GM21381 (cell line): Measurements from ENCODE around the gene OCEL1.
A peak's percentile ranks its signal among the peaks of the same experiment; 100 is the strongest.

Experiments
- ATAC-seq: cut with Tn5 transposase; IDR thresholded peaks from one replicate; pipeline ENCODE4 v1.9.1; 2021; ENCODE audit warnings: mild to moderate bottlenecking, moderate library complexity; ENCODE audit not compliant: unreplicated experiment

OCEL1 gene

DNA sequence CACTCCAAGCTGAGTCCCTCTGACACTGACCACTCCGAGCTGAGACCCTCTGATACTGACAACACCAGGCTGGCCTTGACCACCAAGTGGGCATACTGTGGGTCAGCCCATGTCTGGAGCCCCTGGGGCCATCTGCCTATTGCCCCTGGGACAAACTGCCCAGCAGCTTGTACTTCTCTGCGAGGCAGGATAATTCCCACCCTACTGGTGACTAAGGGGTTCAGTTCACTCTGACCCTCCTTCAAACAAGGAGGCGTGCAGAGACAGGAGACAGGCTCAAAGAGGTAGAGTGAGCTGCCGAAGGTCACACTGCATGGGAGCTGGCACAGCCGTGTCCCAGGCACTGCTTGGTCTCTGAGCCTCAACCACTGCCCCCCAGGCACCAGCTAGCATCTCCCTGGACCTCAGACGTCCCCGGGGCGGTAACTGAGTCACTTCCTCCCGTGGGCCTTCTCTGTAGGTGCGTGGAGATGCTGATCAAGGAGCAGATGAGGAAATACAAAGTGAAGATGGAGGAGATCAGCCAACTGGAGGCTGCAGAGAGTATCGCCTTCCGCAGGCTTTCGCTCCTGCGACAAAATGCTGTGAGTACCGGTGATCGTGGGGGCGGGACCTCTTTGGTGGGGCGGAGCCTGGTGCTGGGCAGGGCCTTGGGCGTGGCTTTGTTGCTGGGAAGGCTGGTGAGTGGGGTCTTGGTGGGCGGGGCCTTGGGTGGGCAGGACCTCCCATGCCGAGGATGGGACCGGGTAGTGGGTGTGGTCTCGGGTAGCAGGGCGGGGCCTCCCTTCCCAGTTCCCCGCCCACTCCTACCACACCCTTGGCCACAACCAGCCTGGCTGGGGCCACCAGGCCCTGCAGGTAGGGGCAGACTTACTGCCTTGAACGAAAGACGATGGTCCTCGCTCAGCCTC lies 16.6 kb upstream of the OCEL1 start:
- ATAC-seq = no peak

DNA sequence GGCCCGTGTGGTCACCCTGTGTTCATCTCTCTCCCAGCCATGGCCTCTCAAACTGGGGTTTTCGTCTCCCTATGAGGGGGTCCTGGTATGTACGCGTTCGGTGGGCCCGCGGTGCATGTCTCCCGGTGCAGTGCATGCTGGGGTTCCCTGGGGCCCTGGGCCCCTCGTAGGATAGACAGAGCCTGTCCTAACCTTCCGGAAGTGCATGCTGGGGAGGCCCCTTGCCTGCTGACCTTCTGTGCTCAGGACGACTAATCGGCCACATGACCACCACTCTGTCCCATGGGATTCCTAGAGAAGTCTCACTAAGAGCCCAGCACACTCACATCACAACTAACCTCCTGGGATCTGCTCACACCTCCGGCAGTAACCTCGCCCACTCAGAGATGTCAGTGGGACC lies 15.7 kb upstream of the OCEL1 start:
- no peak for ATAC-seq

DNA sequence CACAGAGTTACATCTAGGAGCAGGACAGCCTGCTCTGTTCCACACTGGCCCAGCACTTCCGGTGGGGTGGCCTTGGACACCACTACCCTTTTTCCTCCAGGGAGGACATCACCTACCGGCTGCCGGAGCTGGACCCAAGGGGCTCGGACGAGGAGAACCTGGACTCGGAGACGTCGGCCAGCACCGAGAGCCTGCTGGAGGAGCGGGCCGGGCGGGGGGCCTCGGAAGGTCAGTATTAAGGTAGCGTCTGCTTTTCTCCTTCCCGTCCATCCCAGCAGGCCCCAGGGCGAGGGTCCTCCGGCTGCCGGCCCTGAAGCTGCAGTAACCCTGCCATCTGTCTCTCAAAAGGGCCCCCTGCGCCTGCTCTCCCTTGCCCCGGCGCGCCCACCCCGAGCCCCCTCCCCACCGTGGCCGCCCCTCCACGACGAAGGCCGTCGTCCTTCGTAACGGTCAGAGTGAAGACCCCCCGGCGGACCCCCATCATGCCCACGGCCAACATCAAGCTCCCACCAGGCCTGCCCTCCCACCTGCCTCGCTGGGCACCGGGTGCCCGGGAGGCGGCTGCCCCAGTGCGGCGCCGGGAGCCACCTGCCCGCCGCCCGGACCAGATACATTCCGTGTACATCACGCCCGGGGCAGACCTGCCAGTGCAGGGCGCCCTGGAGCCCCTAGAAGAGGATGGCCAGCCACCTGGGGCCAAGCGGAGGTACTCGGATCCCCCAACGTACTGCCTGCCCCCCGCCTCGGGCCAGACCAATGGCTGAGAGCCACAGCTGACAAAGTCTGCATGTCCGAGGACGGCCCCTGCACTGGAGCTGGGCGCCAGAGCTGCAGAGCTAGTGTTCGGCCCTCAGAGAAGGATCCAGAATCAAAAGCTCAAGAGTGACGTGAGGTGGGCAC lies 14.2 kb upstream of the OCEL1 start:
- no peak for ATAC-seq

DNA sequence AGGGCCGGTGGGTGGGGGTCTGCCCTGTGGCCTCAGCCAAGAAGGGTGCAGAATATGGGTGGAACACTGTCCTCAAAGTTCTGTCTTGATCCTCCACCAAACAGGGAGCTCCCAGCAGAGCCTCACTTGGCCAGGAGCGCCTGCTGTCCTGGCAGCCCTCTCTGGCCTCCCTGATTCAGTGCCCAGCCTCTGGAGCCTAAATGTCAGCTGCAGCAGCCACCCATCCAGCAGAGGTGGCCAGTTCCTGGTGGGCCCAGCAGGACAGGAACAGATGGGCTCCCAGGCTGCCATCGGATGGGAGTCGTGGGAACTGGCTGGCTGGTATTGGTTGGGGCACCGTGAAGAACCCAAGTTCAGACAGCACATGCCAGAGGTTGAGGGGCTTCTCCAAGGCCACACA lies 12.7 kb upstream of the OCEL1 start:
- no peak for ATAC-seq

DNA sequence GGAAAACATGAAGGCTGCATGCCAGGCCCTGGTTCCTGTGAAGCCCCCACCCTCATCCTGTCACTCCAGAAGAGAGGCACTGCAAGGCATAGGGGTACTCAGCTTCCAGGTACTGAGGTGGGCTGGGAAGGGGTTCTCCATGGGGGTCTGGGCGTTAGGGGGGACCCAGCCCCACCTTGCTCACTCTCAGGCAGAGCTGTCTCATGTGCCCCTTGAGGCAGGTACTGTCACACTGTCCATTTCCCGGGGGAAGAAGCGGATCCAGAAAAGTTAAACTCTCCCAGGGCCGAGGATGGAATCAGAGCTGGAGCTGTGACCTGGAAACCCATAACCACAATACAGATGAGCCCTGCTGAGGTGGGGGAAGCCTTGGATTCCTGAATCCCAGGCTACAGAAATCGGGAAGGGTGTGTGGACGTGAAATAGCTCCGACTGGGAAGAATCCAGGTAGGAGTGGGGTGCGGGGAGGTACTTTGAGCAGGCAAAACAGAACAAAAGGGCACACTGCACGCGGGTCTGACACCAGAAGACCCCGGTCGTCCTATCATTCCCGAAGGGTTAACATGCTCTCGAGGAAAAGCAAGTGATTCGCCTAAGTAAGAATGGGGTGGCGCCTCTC lies 11.4 kb upstream of the OCEL1 start:
- ATAC-seq = no peak

DNA sequence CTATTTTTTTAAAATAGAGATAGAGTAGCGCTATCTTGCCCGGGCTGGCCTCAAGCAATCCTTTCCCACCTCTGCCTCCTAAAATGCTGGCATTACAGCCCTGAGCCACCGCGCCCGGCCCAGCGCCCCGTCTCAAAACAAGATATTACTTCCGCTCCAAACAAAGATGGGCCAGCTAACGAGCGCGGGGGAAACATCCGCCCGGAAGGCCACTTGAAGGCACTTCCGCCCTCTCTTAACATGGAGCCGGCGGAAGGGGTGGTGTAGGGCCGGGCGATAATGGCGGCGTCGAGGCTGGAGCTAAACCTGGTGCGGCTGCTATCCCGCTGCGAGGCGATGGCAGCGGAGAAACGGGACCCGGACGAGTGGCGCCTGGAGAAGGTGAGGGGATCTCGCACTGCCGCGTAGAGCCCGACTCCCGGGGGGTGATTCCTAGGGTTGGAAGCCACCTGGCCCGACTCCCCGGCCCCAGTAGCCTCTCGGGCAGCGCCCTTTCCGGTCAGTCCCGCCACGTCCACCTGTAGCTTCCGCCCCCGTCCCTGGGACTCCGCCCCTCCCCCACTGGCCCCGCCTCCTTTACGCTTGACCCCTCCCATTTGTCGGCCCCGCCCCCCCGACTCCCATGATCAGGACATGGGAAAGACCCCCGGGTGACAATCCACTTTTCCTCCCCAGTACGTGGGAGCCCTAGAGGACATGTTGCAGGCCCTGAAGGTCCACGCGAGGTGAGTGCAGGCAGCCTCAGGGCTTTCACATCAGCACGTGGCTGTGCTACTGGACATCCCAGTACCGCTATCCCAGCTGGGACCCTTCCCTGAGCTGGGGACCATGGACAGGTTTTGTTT lies 10.7 kb upstream of the OCEL1 start, which contains the start of gene USE1:
Gene USE1, plus strand, starts transcription at position 231 of the 845 bp plus-strand sequence. Its CDS starts 49 bp downstream, at position 280.
- ATAC-seq = peak; percentile 84

DNA sequence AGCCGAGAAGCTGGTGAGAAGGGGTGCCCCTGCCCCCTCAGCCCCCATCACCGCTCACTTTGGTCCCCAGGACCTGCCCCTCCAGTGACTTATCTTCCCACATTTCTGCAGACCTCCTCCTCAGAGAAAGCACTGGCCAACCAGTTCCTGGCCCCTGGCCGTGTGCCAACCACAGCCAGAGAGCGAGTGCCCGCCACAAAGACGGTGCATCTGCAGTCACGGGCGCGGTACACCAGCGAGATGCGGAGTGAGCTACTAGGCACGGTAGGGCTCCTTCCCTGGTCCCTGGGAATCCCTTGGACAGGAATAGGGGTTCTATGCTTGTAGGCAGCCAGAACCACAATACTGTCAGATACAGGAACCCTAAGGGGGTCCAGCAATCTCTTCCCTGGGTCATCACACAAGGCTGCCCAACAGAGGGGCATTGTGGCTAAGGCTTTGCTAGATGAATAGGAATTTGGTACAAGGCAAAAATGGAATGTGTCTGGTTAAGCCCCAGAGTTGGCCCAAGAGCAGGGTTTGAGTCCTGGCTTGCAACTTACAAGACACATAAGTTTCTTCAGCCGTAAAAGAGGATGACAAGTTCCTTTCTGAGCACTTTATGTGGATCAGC lies 9.9 kb upstream of the OCEL1 start:
- ATAC-seq = no peak

DNA sequence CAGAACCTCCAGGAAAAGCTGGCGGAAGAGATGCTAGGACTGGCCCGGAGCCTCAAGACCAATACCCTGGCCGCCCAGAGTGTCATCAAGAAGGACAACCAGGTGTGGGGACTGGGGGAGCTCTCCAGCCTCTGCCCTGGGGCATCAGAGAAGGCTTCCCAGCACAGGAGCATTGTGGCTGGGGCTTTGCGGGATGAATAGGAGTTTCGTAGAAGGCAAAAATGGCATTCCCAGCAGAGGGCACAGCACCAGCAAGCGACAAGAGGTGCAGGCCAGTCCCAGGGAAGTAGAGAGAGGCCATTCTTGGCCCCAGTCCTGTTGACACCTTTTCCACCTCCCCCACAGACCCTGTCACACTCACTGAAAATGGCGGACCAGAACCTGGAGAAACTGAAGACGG lies 6.7 kb upstream of the OCEL1 start:
- ATAC-seq = no peak

DNA sequence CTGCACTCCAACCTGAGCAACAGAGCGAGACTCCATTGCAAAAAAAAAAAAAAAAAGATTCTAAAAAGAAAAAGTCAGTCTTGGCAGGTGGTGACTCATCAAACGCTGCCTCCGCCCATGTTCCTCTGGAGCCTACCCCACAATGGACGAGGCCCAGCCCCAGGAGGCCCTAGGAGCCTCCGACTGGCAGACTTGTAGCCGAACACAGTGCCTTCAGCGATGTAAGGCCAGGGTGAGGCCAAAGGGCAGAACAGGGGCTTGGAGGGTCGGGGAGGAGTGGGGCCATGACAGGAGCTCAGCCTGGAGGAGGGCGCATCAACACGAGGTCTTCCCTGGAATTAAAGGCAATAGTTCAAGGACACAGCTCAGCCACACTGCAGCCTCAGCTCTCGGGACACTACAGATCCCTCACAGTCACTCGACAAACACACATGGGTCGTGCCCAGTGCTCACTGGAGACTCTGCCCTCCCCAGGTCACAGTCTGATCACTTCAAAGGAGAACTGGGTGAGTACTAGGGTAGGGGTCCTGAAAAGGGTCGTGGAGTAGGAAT lies 5.7 kb upstream of the OCEL1 start:
- ATAC-seq = no peak

DNA sequence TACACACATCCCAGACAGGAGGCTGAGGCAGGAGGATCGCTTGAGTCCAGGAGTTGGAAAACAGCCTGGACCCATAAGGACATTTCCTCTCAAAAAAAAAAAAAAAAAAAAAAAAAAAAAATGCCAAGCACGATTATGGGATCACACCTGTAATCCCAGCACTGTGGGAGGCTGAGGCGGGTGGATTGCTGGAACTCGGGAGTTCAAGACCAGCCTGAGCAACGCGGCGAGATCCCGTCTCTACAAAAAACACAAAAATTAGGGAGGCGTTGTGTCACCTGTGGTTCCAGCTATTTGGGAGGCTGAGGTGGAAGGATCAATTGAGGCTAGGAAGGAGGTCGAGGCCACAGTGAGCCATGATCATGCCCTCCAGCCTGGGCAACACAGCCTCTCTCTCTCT lies 973 bp upstream of the OCEL1 start:
- no peak for ATAC-seq

DNA sequence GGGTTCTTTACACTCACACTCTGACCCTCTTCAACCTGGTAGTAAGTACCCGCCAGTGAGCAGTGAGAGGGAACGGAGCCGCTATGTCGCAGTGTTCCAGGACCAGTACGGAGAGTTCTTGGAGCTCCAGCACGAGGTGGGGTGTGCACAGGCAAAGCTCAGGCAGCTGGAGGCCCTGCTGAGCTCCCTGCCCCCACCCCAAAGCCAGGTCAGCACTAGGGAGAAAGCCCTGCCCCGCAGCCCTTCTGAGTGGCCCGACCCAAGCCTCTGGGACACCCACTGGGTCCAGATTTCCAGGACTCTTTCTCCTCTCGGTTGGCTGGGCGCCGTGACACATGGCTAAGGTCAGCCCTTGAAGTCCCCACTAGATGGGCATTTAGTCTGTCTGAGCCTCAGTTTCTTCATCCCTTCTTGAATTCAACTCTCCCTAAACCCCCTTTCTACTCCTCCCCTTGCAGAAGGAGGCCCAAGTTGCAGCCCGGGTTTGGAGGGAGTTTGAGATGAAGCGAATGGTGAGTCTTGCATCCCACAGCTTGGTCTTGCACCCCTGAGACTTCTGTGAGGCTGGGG lies 1.9 kb downstream of the OCEL1 start:
- ATAC-seq = no peak

DNA sequence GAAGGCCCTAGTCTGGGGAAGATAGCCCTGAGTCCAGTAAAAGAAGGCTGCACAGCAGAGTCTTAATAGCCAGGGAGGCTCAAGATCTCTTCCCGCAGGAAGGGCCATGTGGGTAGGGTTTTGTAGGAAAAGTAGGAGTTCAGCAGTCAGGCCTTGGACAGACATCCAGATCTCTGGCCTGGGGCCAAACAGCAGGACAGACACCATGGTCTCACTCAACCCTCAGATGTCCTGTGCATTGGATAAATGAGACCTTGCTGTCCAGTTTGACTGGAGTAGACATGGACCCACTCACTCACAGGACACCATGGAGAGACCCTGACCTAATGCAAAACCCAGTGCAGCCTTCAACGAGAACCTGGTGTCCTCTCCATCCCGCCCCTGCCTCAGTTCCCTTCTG lies 3.9 kb downstream of the OCEL1 start:
- ATAC-seq = no peak

DNA sequence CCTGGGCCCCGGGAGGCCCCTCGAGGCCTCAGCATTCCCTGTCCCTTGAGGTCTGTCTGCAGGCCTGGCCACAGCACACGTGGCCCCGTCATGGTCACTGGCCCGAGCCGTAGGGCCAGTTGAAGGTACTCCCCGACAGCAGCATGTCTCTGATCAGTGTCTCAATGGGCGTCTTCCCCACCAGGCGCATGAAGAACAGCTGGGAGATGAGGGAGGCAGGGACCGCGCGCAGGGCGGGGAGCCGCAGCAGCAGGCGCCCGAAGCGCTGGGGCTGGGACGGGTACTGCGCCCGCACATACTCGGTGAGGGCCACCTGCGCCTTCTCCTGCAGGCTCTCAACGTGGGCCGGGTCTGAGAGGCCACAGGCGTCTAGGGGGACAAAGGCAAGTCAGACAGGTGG lies 6.2 kb downstream of the OCEL1 start:
- no peak for ATAC-seq

DNA sequence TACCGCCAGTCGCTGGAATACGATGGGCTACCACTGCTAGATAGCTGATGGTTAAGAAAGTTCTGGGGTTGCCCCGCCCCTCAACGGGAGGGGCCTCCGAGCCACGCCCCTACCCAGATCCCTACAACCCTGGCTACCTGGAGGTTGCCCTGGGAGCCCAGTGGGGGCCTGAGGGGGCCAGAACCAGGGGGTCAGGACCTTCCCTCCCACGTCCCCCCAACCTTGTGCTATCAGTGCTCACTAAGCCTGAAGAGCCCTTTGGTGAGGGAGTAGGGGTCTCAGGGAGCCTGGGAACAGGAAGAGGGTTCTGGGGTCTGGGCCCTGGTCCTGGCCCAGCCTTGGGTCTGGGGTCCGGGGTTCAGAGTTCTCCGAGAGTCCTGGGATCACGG lies 8.9 kb downstream of the OCEL1 start:
- ATAC-seq = no peak

DNA sequence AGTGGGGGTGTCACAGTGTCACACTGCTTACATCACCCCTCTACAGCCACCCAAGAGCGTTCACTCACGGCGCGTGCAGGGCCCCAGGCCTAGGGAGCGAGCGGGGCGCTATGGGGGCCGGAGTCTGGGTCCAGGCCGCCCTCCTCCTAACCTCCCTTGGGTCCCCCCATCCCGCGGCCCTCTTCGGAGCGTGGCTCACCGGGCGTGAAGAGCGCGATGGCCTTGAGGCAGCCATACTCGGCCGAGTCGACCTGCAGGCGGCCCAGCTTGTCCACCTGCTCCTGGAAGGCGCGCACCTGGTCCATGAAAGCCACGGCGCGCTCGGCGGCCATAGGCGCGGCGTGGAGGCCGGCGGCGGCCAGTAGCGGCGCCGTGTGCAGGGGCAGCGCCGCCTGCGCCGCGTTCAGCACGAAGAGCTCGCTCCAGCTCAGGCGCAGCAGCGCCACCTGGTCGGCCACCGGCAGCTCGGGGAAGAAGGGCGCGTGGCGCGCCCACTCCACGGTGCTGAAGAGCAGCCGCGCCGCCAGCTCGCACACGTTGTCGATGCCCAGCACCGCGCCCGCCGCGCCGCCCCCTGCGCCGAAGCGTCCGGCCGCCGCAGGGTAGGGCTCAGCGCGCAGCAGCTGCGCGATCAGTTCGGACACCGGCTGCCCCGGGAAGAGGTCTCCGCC lies 9.4 kb downstream of the OCEL1 start:
- ATAC-seq = peak; percentile 70

DNA sequence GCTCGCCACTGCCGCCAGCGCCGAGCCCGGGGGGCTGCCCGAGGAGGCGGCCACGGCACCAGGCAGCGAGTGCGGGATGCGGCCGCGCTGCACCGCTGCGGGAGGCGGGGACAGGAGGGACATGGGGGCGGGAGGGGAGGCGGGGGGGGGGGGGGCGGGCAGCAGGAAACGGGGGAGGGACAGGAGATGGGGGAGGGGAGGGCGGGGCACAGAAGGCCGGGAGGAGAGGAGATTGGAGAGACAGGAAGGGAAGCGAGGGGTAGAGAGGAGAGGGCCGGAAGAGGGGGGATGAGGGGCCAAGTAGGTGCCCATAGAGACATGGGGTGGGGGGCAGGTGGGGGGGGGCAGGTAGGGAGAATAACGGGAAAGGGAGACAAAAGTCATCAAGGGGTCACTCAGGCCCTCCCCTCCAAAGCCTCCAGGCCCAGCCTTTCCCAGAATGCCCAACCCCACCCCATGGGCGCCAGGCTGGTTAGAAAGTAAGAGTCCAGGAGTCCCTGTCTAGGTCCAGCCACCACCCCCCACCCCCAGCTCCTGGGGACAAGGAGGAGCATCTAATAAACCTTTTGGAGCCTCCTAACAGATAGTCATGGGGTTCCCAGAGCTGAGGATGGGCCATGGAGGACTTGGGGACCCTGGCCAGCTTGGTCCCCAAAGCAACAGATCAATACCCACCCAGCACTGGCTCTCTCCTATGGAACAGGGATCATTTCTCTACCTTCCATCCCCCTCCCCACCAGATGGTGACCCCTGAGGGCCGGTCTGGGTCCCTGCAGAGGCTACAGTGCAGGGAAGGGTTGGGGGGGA lies 10.1 kb downstream of the OCEL1 start:
- peak; percentile 22 for ATAC-seq

DNA sequence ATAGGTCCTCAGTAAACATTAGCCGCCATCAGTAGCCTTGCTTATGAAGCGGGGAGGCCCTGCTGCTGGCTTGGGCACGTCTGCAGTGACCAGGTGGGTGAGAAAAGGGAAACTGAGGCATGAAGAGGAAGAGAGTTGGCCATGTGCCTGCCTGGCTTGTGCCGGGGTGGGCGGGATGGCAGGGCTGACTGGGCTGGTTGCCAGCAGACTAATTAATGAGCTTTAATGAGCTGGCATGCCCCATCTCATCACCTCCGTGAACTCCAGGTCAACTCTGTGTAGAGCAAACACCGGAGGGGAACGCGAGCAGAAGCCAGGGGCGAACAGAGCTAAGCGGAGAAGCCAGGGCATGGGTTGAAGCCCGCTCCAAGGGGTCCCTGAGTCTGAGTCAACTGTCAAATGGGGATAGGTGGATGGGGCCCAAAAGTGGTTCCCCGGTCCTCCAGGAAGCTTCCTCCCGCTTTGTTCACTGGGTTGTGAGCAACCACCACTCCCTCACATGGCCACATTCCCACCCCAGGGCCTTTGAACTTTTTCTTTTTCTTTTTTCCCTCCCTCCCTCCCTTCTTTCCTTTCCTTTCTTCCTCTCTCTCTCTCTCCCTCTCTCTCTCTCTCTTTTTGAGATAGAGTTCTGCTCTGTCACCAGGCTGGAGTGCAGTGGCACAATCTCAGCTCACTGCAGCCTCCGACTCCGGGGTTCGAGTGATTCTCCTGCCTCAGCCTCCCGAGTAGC lies 11.0 kb downstream of the OCEL1 start:
- ATAC-seq = no peak
